Measurements from ENCODE around the gene XPOT. TPM values are rescaled to one million over a fixed set of nuclear protein-coding genes. Genes with fewer than 3 reads are reported as not detected.

Gene XPOT
- total and polyA plus RNA-seq, 2 of the 4 experiments (the other 2 are of a cell fraction) = 40.9 to 80.8 TPM

GRCh38 chr12:64430886-64431285, 26.7 kb downstream of the XPOT start:
- no peak overlapping the region for H3K23ac ChIP-seq (ENCODE audit: low read depth, low read length)
- TF ChIP-seq, protein P1, sequence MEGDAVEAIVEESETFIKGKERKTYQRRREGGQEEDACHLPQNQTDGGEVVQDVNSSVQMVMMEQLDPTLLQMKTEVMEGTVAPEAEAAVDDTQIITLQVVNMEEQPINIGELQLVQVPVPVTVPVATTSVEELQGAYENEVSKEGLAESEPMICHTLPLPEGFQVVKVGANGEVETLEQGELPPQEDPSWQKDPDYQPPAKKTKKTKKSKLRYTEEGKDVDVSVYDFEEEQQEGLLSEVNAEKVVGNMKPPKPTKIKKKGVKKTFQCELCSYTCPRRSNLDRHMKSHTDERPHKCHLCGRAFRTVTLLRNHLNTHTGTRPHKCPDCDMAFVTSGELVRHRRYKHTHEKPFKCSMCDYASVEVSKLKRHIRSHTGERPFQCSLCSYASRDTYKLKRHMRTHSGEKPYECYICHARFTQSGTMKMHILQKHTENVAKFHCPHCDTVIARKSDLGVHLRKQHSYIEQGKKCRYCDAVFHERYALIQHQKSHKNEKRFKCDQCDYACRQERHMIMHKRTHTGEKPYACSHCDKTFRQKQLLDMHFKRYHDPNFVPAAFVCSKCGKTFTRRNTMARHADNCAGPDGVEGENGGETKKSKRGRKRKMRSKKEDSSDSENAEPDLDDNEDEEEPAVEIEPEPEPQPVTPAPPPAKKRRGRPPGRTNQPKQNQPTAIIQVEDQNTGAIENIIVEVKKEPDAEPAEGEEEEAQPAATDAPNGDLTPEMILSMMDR (conservative IDR thresholded peaks at IDR 0.05; ENCODE audit: low read depth, low read length) = no peak
- TF ChIP-seq CHD1 (IDR thresholded peaks at IDR 0.05; ENCODE audit: low read depth, low read length) (no peak), RAD21 (IDR thresholded peaks at IDR 0.05; ENCODE audit: low read length) (no peak), MAFK (IDR thresholded peaks at IDR 0.05; ENCODE audit: low read depth, low read length) (no peak), NFE2L2 (IDR thresholded peaks at IDR 0.05; ENCODE audit: low read depth, low read length) (no peak), RCOR1 (IDR thresholded peaks at IDR 0.05; ENCODE audit: insufficient replicate concordance, low read length) (no peak), BHLHE40 (IDR thresholded peaks at IDR 0.05; ENCODE audit: low read depth, low read length) (no peak), SMC3 (IDR thresholded peaks at IDR 0.05; ENCODE audit: low read depth, low read length) (no peak), CEBPB (IDR thresholded peaks at IDR 0.05; ENCODE audit: low read depth, low read length) (no peak)
- TF ChIP-seq, protein P2, sequence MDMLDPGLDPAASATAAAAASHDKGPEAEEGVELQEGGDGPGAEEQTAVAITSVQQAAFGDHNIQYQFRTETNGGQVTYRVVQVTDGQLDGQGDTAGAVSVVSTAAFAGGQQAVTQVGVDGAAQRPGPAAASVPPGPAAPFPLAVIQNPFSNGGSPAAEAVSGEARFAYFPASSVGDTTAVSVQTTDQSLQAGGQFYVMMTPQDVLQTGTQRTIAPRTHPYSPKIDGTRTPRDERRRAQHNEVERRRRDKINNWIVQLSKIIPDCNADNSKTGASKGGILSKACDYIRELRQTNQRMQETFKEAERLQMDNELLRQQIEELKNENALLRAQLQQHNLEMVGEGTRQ (IDR thresholded peaks at IDR 0.05; ENCODE audit: low read depth, low read length) = no peak
- no peak overlapping the region for H3K18ac ChIP-seq (ENCODE audit: low read depth, low read length)
- H3K9me1 ChIP-seq (ENCODE audit: insufficient read depth, low read length) = no peaks in the 10 kb centered on the region
- no peak overlapping the region for H3K56ac ChIP-seq (ENCODE audit: extremely low read depth, insufficient read depth, low read length)
- H3K4ac ChIP-seq (ENCODE audit: low read depth, low read length) = no peak overlapping the region
- intact Hi-C loops (cut with micrococcal nuclease) = loop anchor here (5.0 kb wide), 1 partner anchor 66 kb away; no protein-coding TSS in a partner anchor
- WGBS, 2 experiments (ENCODE audit: extremely low coverage in 2 of 2, insufficient read length in 1 of 2) = no CpG with 5 or more reads among the region's 2 CpGs
- CTCF ChIA-PET = no interaction called here
- H3K9me3 ChIP-seq (ENCODE audit: control insufficient read depth, insufficient read depth, low read length) = no peaks in the 10 kb centered on the region
- no peak overlapping the region for H3K9ac ChIP-seq (ENCODE audit: low read depth, low read length)
- H4K8ac ChIP-seq (ENCODE audit: low read depth in 2 of 2, low read length in 2 of 2) = no peak overlapping the region
- in situ Hi-C loops (cut with MboI; ENCODE audit: low sequenced_read_pairs) = no loop called here
- H3K4me2 ChIP-seq (ENCODE audit: low read depth, low read length) = no peak overlapping the region
- no peak overlapping the region for H2AK9ac ChIP-seq (replicated peaks; ENCODE audit: low read depth, low read length, poor library complexity)
- H4K5ac ChIP-seq (ENCODE audit: low read depth, low read length) = no peak overlapping the region
- no peak overlapping the region for H2AFZ ChIP-seq (replicated peaks; ENCODE audit: low read length, poor library complexity)
- BruUV-seq (replicated peaks) = no TSS peak
- DNase-seq (no peak), ATAC-seq (ENCODE audit: low read depth) (no peak; the same call in 1 of the 2 replicates)
- H3K36me3 ChIP-seq (ENCODE audit: control insufficient read depth, insufficient read depth, low read length) = peaks cover 61% of the 10 kb centered on the region
- H3K79me1 ChIP-seq (ENCODE audit: low read depth in 1 of 2, low read length in 2 of 2) = peaks cover 19 to 21% of the 10 kb centered on the region in 2 experiments
- dilution Hi-C loops (cut with HindIII; ENCODE audit: low sequenced_read_pairs, unreplicated experiment) = no loop called here
- H4K91ac ChIP-seq (ENCODE audit: insufficient read depth, low read depth, low read length) = no peak overlapping the region
- no peak overlapping the region for H3K27ac ChIP-seq (ENCODE audit: insufficient read depth, low read length)
- H3K14ac ChIP-seq (replicated peaks; ENCODE audit: low read depth, low read length) = no peak overlapping the region
- H2AK5ac ChIP-seq (ENCODE audit: low read depth, low read length) = no peak overlapping the region
- no peaks in the 10 kb centered on the region for H3K27me3 ChIP-seq (ENCODE audit: control insufficient read depth, insufficient read depth, low read length)
- no peaks in the 10 kb centered on the region for H3K4me1 ChIP-seq (ENCODE audit: control insufficient read depth, insufficient read depth, low read length)
- peaks cover 10% of the 10 kb centered on the region; the same call in 1 of the 2 replicates for H4K20me1 ChIP-seq (ENCODE audit: insufficient read depth, low read length)
- POLR2A ChIA-PET (ENCODE audit: unreplicated experiment) = no interaction called here
- H3K4me3 ChIP-seq (ENCODE audit: insufficient read depth, low read depth, low read length) = no peak overlapping the region
- H2BK120ac ChIP-seq (ENCODE audit: low read depth, low read length) = no peak overlapping the region
- H2BK5ac ChIP-seq (ENCODE audit: low read depth, low read length, poor library complexity, severe bottlenecking) = no peak overlapping the region
- no peak overlapping the region for H2BK15ac ChIP-seq (ENCODE audit: low read depth, low read length)
- H2BK20ac ChIP-seq (ENCODE audit: low read depth, low read length) = no peak overlapping the region
